Measurements from ENCODE around the gene DENND6B. TPM values are rescaled to one million over a fixed set of nuclear protein-coding genes. Genes with fewer than 3 reads are reported as not detected.

The DENND6B gene
- total and polyA plus RNA-seq, 2 donors (not counting 1 experiment from before 2014, with no cell fraction given): 2.8 to 10.3 TPM

- Mint-ChIP-seq H3K9me3 (ENCODE audit: insufficient read depth) (no peaks in the 10 kb centered on the region), H3K27ac (no peak overlapping the region), H3K4me3 (no peak overlapping the region), H3K27me3 (peaks cover 7% of the 10 kb centered on the region), H3K4me1 (peaks cover 18% of the 10 kb centered on the region)
- no peak for DNase-seq
- peaks cover 0 to 35% (median 12%) of the 10 kb centered on the region in 4 experiments for H3K27me3 ChIP-seq (replicated peaks in 1 of 4; ENCODE audit: control extremely low read depth in 1 of 4, control insufficient read depth in 3 of 4, insufficient read depth in 4 of 4, low read length in 3 of 4)
- H3K4me2 ChIP-seq (replicated peaks; ENCODE audit: low read depth, low read length, poor library complexity, severe bottlenecking): no peak overlapping the region
- ChIA-PET CTCF (interaction anchor here (1.4 to 3.8 kb wide), 2 partner anchors 12 to 234 kb away, joined by 3 to 22 read pairs; partner anchors contain the start of gene HDAC10), POLR2A (no interaction called here)
- ATAC-seq (ENCODE audit: low read depth): no peak
- no peak overlapping the region for H3K4me3 ChIP-seq (ENCODE audit: control extremely low read depth in 1 of 5, extremely low read depth in 1 of 5, insufficient read depth in 1 of 5, low read depth in 2 of 5, low read length in 4 of 5)
- intact Hi-C loops (cut with micrococcal nuclease): no loop called here
- H2AFZ ChIP-seq (ENCODE audit: insufficient read depth, low read depth, low read length, poor library complexity, severe bottlenecking): no peak overlapping the region
- no peaks in the 10 kb centered on the region for H3K79me2 ChIP-seq (ENCODE audit: control insufficient read depth, insufficient read depth, low read length)
- WGBS (ENCODE audit: insufficient coverage): 88% methylated on average over 15 of the region's 15 CpGs
- no peaks in the 10 kb centered on the region for H3K36me3 ChIP-seq (replicated peaks in 1 of 2; ENCODE audit: control extremely low read depth in 1 of 2, control insufficient read depth in 1 of 2, extremely low read depth in 1 of 2, insufficient read depth in 2 of 2, low read length in 1 of 2)
- no peaks in the 10 kb centered on the region for H3K9me3 ChIP-seq (ENCODE audit: control extremely low read depth in 1 of 3, control insufficient read depth in 2 of 3, insufficient read depth in 1 of 3, low read length in 2 of 3)
- H3K4me1 ChIP-seq (ENCODE audit: control insufficient read depth in 2 of 2, insufficient read depth in 2 of 2, low read length in 2 of 2): peaks cover 24 to 29% of the 10 kb centered on the region in 2 donors
- no peak overlapping the region for H3K27ac ChIP-seq (ENCODE audit: low read length in 2 of 2)
- TF ChIP-seq CTCF (IDR thresholded peaks at IDR 0.05) (no peak), EZH2 (IDR thresholded peaks at IDR 0.05; ENCODE audit: borderline replicate concordance, insufficient read depth, low read depth, low read length, poor library complexity, severe bottlenecking) (no peak)
- no peaks in the 10 kb centered on the region for H4K20me1 ChIP-seq (ENCODE audit: control insufficient read depth, insufficient read depth, low read length, poor library complexity, severe bottlenecking)
- H3K9ac ChIP-seq (ENCODE audit: low read length): no peak overlapping the region
These were observed 62.6 kb downstream of the DENND6B start for GRCh38 chr22:50264104-50264745.

GRCh38 chr22:50262973-50263617, 63.7 kb downstream of the DENND6B start:
- ATAC-seq (ENCODE audit: low read depth) (no peak), DNase-seq (no peak)
- H3K9ac ChIP-seq (ENCODE audit: low read length): no peak overlapping the region
- CTCF ChIA-PET: interaction anchor here (0.7 to 3.8 kb wide), 3 partner anchors 11 to 235 kb away, joined by 3 to 22 read pairs (median 3); partner anchors contain the start of gene HDAC10
- POLR2A ChIA-PET: no interaction called here
- H3K4me1 ChIP-seq (ENCODE audit: control insufficient read depth in 2 of 2, insufficient read depth in 2 of 2, low read length in 2 of 2): peaks cover 21 to 24% of the 10 kb centered on the region in 2 donors
- H3K27ac ChIP-seq (ENCODE audit: low read length in 2 of 2): no peak overlapping the region
- intact Hi-C loops (cut with micrococcal nuclease): no loop called here
- H3K9me3 ChIP-seq (ENCODE audit: control extremely low read depth in 1 of 3, control insufficient read depth in 2 of 3, insufficient read depth in 1 of 3, low read length in 2 of 3): no peaks in the 10 kb centered on the region
- no peak for TF ChIP-seq EZH2 (IDR thresholded peaks at IDR 0.05; ENCODE audit: borderline replicate concordance, insufficient read depth, low read depth, low read length, poor library complexity, severe bottlenecking)
- TF ChIP-seq CTCF (IDR thresholded peaks at IDR 0.05): no peak
- no peak overlapping the region for H3K4me3 ChIP-seq (ENCODE audit: control extremely low read depth in 1 of 5, extremely low read depth in 1 of 5, insufficient read depth in 1 of 5, low read depth in 2 of 5, low read length in 4 of 5)
- Mint-ChIP-seq H3K27me3 (peaks cover 10% of the 10 kb centered on the region), H3K27ac (no peak overlapping the region), H3K9me3 (ENCODE audit: insufficient read depth) (no peaks in the 10 kb centered on the region), H3K4me3 (peak overlapping the region; percentile 74), H3K4me1 (peaks cover 14% of the 10 kb centered on the region)
- no peaks in the 10 kb centered on the region for H3K36me3 ChIP-seq (replicated peaks in 1 of 2; ENCODE audit: control extremely low read depth in 1 of 2, control insufficient read depth in 1 of 2, extremely low read depth in 1 of 2, insufficient read depth in 2 of 2, low read length in 1 of 2)
- no peak overlapping the region for H2AFZ ChIP-seq (ENCODE audit: insufficient read depth, low read depth, low read length, poor library complexity, severe bottlenecking)
- no peaks in the 10 kb centered on the region for H3K79me2 ChIP-seq (ENCODE audit: control insufficient read depth, insufficient read depth, low read length)
- WGBS (ENCODE audit: insufficient coverage): 66% methylated on average over 7 of the region's 9 CpGs
- H3K4me2 ChIP-seq (replicated peaks; ENCODE audit: low read depth, low read length, poor library complexity, severe bottlenecking): peak overlapping the region; percentile 70
- H4K20me1 ChIP-seq (ENCODE audit: control insufficient read depth, insufficient read depth, low read length, poor library complexity, severe bottlenecking): no peaks in the 10 kb centered on the region
- peaks cover 0 to 31% (median 9%) of the 10 kb centered on the region in 4 experiments for H3K27me3 ChIP-seq (replicated peaks in 1 of 4; ENCODE audit: control extremely low read depth in 1 of 4, control insufficient read depth in 3 of 4, insufficient read depth in 4 of 4, low read length in 3 of 4)
